OCI-M2 (cell line): ENCODE measurements around the gene DHRS3.
A peak's percentile ranks its signal among the peaks of the same experiment; 100 is the strongest.
"Not testable (repeated sequence)": the region's sequence is repeated elsewhere in the genome, so short reads cannot be mapped to it uniquely, and the experiment has no call there.

ENCODE experiments used
- DNase-seq: peaks from one replicate; lab custom pipeline; 2025; ENCODE audit not compliant: unreplicated experiment; lab: John Stamatoyannopoulos, UW

Gene DHRS3

GRCh38 chr1:12617901-12618660 lies at the start of gene DHRS3:
Gene DHRS3 (minus strand): TSS chr1:12618210. CDS start chr1:12617348, 862 bp downstream.
- no peak for DNase-seq

- DNase-seq = no peak
These were observed 48.2 kb upstream of the DHRS3 start for GRCh38 chr1:12666141-12666735.

- no peak for DNase-seq
These were observed 47.5 kb upstream of the DHRS3 start for GRCh38 chr1:12665511-12665910.

- no peak for DNase-seq
These were observed 44.5 kb upstream of the DHRS3 start for GRCh38 chr1:12662556-12662955.

GRCh38 chr1:12661606-12662219 lies 43.7 kb upstream of the DHRS3 start:
- DNase-seq = no peak

- peak; percentile 16 for DNase-seq
These were observed 40.8 kb upstream of the DHRS3 start for GRCh38 chr1:12658531-12659453.

- DNase-seq = not testable (repeated sequence)
These were observed 40.0 kb upstream of the DHRS3 start for GRCh38 chr1:12657885-12658512.

GRCh38 chr1:12657060-12657884 lies 39.3 kb upstream of the DHRS3 start:
- DNase-seq = no peak

- DNase-seq = no peak
These were observed 38.6 kb upstream of the DHRS3 start for GRCh38 chr1:12656575-12656974.

- DNase-seq = no peak
These were observed 36.6 kb upstream of the DHRS3 start for GRCh38 chr1:12654657-12655056.

GRCh38 chr1:12654004-12654567 lies 36.1 kb upstream of the DHRS3 start:
- DNase-seq = no peak

GRCh38 chr1:12649971-12650421 lies 32.0 kb upstream of the DHRS3 start:
- DNase-seq = no peak

- no peak for DNase-seq
These were observed 30.7 kb upstream of the DHRS3 start for GRCh38 chr1:12648741-12649140.

GRCh38 chr1:12645401-12645800 lies 27.4 kb upstream of the DHRS3 start:
- DNase-seq = not testable (repeated sequence)

- no peak for DNase-seq
These were observed 26.8 kb upstream of the DHRS3 start for GRCh38 chr1:12644829-12645228.

GRCh38 chr1:12644237-12644636 lies 26.2 kb upstream of the DHRS3 start:
- DNase-seq = no peak

- no peak for DNase-seq
These were observed 25.8 kb upstream of the DHRS3 start, which contains the start of gene AADACL4 for GRCh38 chr1:12643785-12644184. Gene AADACL4 (plus strand): TSS chr1:12644085. CDS start chr1:12644547, 462 bp downstream.

- no peak for DNase-seq
These were observed 25.1 kb upstream of the DHRS3 start for GRCh38 chr1:12643079-12643478.

GRCh38 chr1:12640958-12641272 lies 22.9 kb upstream of the DHRS3 start:
- no peak for DNase-seq
